H1 (cell line): Measurements from ENCODE around the gene SARS2. TPM values are rescaled to one million over a fixed set of nuclear protein-coding genes. Genes with fewer than 3 reads are reported as not detected.

ENCODE experiments used
- CTCF ChIA-PET: fragments of 300-600 bp; sonication (Branson Sonifier 250); formaldehyde crosslinking; loops from one replicate; lab custom pipeline; 2021; ENCODE audit not compliant: partially characterized antibody; lab: Charles Lee
- POLR2A ChIA-PET: fragments of 300-600 bp; sonication (Branson Sonifier 250); formaldehyde crosslinking; loops from one replicate; lab custom pipeline; 2021; ENCODE audit warnings: inconsistent platforms; ENCODE audit not compliant: partially characterized antibody; lab: Charles Lee
- DNase-seq, 2 experiments: peaks; one replicate each; pipeline versions ENCODE4 v3.0.0 to v3.0.0-alpha.2; 2010 to 2022; ENCODE audit warnings: low spot score in 2 of 2, low read depth in 1 of 2, mixed read lengths in 1 of 2
- FAIRE-seq: peaks from 2 replicates; lab custom pipeline; 2011; peaks lifted over from hg19 to GRCh38; lab: Jason Lieb, UNC
- H2AFZ ChIP-seq: 2 replicates; pipeline ENCODE4 v1.8.1; 2012; ENCODE audit warnings: low read length, inconsistent platforms
- H2AK5ac ChIP-seq: 2 replicates; pipeline ENCODE4 v1.6.1; 2013; ENCODE audit warnings: low read depth, low read length
- H2BK120ac ChIP-seq: replicated peaks from 2 replicates; pipeline ENCODE3; 2013; ENCODE audit warnings: low read depth, low read length, inconsistent platforms
- H2BK12ac ChIP-seq: 2 replicates; pipeline ENCODE4 v1.6.1; 2013; ENCODE audit warnings: low read depth, low read length
- H2BK15ac ChIP-seq: 2 replicates; pipeline ENCODE4 v1.6.1; 2013; ENCODE audit warnings: low read length
- H2BK20ac ChIP-seq: 2 replicates; pipeline ENCODE4 v1.6.1; 2013; ENCODE audit warnings: low read length
- H2BK5ac ChIP-seq: 2 replicates; pipeline ENCODE4 v1.6.1; 2013; ENCODE audit warnings: low read depth, low read length
- H3K14ac ChIP-seq: 2 replicates; pipeline ENCODE4 v1.6.1; 2013; ENCODE audit warnings: inconsistent platforms; ENCODE audit not compliant: insufficient read length
- H3K18ac ChIP-seq: 2 replicates; pipeline ENCODE4 v1.6.1; 2013; ENCODE audit warnings: low read length; ENCODE audit errors: extremely low read depth
- H3K23ac ChIP-seq: 2 replicates; pipeline ENCODE4 v1.6.1; 2013; ENCODE audit warnings: inconsistent platforms; ENCODE audit not compliant: insufficient read length
- H3K23me2 ChIP-seq: 2 replicates; pipeline ENCODE4 v1.6.1; 2013; ENCODE audit warnings: low read depth, low read length
- H3K27ac ChIP-seq: 2 replicates; pipeline ENCODE4 v1.6.1; 2011; ENCODE audit warnings: low read depth, low read length, inconsistent platforms
- H3K27me3 ChIP-seq, 4 experiments: replicated peaks in 1 of 4; 1 replicate in 1 of 4; 2 replicates in 3 of 4; pipeline versions ENCODE4 v1.6.1 to v1.8.1; 2011 to 2013; ENCODE audit warnings: low read length in 3 of 4, mild to moderate bottlenecking in 3 of 4, inconsistent platforms in 2 of 4, mixed read lengths in 2 of 4, moderate library complexity in 1 of 4; ENCODE audit not compliant: control insufficient read depth in 3 of 4, insufficient read depth in 3 of 4; ENCODE audit errors: extremely low read depth in 1 of 4
- H3K36me3 ChIP-seq, 4 experiments: 2 replicates each; pipeline versions ENCODE4 v1.6.1 to v1.8.1; 2011 to 2013; ENCODE audit warnings: mild to moderate bottlenecking in 4 of 4, low read length in 3 of 4, moderate library complexity in 2 of 4, control low read depth in 1 of 4, inconsistent platforms in 1 of 4; ENCODE audit not compliant: insufficient read depth in 4 of 4, control insufficient read depth in 2 of 4
- H3K4ac ChIP-seq: replicated peaks from 2 replicates; pipeline ENCODE3; 2013; ENCODE audit warnings: low read length, low read depth, mixed read lengths, inconsistent platforms; ENCODE audit not compliant: insufficient read length
- H3K4me1 ChIP-seq, 4 experiments: replicated peaks in 1 of 4; 1 replicate in 1 of 4; 2 replicates in 3 of 4; pipeline versions ENCODE4 v1.6.1 to v1.8.1; 2011 to 2013; ENCODE audit warnings: low read length in 3 of 4, inconsistent platforms in 2 of 4, mixed read lengths in 1 of 4; ENCODE audit not compliant: insufficient read depth in 4 of 4, control insufficient read depth in 3 of 4
- H3K4me2 ChIP-seq, 2 experiments: 2 replicates each; pipeline versions ENCODE4 v1.6.1 to v1.8.1; 2011 to 2013; ENCODE audit warnings: low read depth in 2 of 2, low read length in 2 of 2, control low read depth in 1 of 2, inconsistent platforms in 1 of 2, mild to moderate bottlenecking in 1 of 2; ENCODE audit not compliant: insufficient read depth in 1 of 2
- H3K4me3 ChIP-seq, 4 experiments: fragments of 200-600, 300-600 bp in 1 of 4; sonication (generic), shearing (Covaris generic), sonication (Bioruptor Twin) in 1 of 4; 2 replicates each; pipeline versions ENCODE4 v1.5.1 to v1.8.1; 2011 to 2016; ENCODE audit warnings: low read length in 4 of 4, low read depth in 3 of 4, control low read depth in 2 of 4, inconsistent platforms in 2 of 4, mild to moderate bottlenecking in 2 of 4, mixed read lengths in 1 of 4, moderate library complexity in 1 of 4; ENCODE audit not compliant: insufficient read depth in 2 of 4; ENCODE audit errors: extremely low read depth in 1 of 4
- H3K56ac ChIP-seq: replicated peaks from 2 replicates; pipeline ENCODE3; 2013; ENCODE audit warnings: low read depth, mild to moderate bottlenecking, mixed read lengths, low read length, inconsistent platforms; ENCODE audit not compliant: insufficient read length
- H3K79me1 ChIP-seq: 2 replicates; pipeline ENCODE4 v1.6.1; 2013; ENCODE audit warnings: low read depth, low read length, control low read depth
- H3K79me2 ChIP-seq, 2 experiments: 2 replicates each; pipeline versions ENCODE4 v1.6.1 to v1.8.1; 2012 to 2013; ENCODE audit warnings: low read length in 2 of 2, mild to moderate bottlenecking in 2 of 2, inconsistent platforms in 1 of 2; ENCODE audit not compliant: insufficient read depth in 2 of 2, control insufficient read depth in 1 of 2
- H3K9ac ChIP-seq, 4 experiments: replicated peaks in 1 of 4; 1 replicate in 1 of 4; 2 replicates in 3 of 4; pipeline versions ENCODE4 v1.6.1 to v1.8.1; 2011 to 2013; ENCODE audit warnings: low read depth in 3 of 4, low read length in 3 of 4, control low read depth in 2 of 4, mild to moderate bottlenecking in 2 of 4, moderate library complexity in 2 of 4, inconsistent platforms in 1 of 4; ENCODE audit errors: extremely low read depth in 1 of 4
- H3K9me3 ChIP-seq, 2 experiments: 2 replicates each; pipeline versions ENCODE4 v1.6.1 to v1.8.1; 2012 to 2013; ENCODE audit warnings: mild to moderate bottlenecking in 2 of 2, moderate library complexity in 2 of 2, control low read depth in 1 of 2, inconsistent platforms in 1 of 2, low read depth in 1 of 2, low read length in 1 of 2, mixed read lengths in 1 of 2; ENCODE audit not compliant: insufficient read depth in 2 of 2
- H4K20me1 ChIP-seq, 2 experiments: replicated peaks in 1 of 2; 2 replicates each; pipeline versions ENCODE3 to v1.8.1; 2011 to 2013; ENCODE audit warnings: inconsistent platforms in 2 of 2, low read length in 2 of 2, mild to moderate bottlenecking in 1 of 2; ENCODE audit not compliant: insufficient read depth in 2 of 2, control insufficient read depth in 1 of 2
- H4K5ac ChIP-seq: 2 replicates; pipeline ENCODE4 v1.6.1; 2013; ENCODE audit warnings: low read length, low read depth, mixed read lengths, inconsistent platforms; ENCODE audit not compliant: insufficient read length
- H4K8ac ChIP-seq: 2 replicates; pipeline ENCODE4 v1.8.0; 2013; ENCODE audit warnings: mild to moderate bottlenecking, moderate library complexity, low read length, inconsistent platforms; ENCODE audit not compliant: insufficient read depth; ENCODE audit errors: extremely low read depth
- H4K91ac ChIP-seq: replicated peaks from 2 replicates; pipeline ENCODE3; 2013; ENCODE audit warnings: low read length, mixed read lengths, inconsistent platforms; ENCODE audit not compliant: insufficient read length
- BACH1 ChIP-seq: IDR thresholded peaks from 2 replicates; pipeline ENCODE4 v1.6.1; 2012; ENCODE audit warnings: low read length, improper control_type of control experiment
- BCL11A ChIP-seq, 2 experiments: IDR thresholded peaks; one replicate each; pipeline ENCODE4 v1.6.1; 2011; ENCODE audit warnings: low read depth in 2 of 2, low read length in 2 of 2, mild to moderate bottlenecking in 2 of 2
- CBX8 ChIP-seq: fragments of 300-800, 300-1000 bp; sonication (generic); IDR thresholded peaks from 2 replicates; pipeline ENCODE4 v1.7.1; 2016; ENCODE audit warnings: low read depth, low read length, borderline replicate concordance
- CEBPB ChIP-seq: IDR thresholded peaks from 2 replicates; pipeline ENCODE4 v1.6.1; 2012; ENCODE audit warnings: low read depth, low read length
- GTF2F1 ChIP-seq: IDR thresholded peaks from 2 replicates; pipeline ENCODE4 v1.6.1; 2012; ENCODE audit warnings: low read depth, low read length, improper control_type of control experiment, borderline replicate concordance
- KDM1A ChIP-seq: fragments of 200-600, 300-600 bp; sonication (generic); IDR thresholded peaks from 2 replicates; pipeline ENCODE4 v1.7.1; 2016; ENCODE audit warnings: mild to moderate bottlenecking, low read length, borderline replicate concordance
- KDM4A ChIP-seq: IDR thresholded peaks from one replicate; pipeline ENCODE4 v1.7.1; 2012; ENCODE audit warnings: low read depth, mild to moderate bottlenecking, moderate library complexity, low read length, inconsistent platforms; ENCODE audit not compliant: severe bottlenecking
- NRF1 ChIP-seq: IDR thresholded peaks from 2 replicates; pipeline ENCODE4 v1.6.1; 2011; ENCODE audit warnings: mild to moderate bottlenecking, low read depth, low read length, improper control_type of control experiment
- POLR2AphosphoS5 ChIP-seq: IDR thresholded peaks from 2 replicates; pipeline ENCODE4 v1.6.1; 2011; ENCODE audit warnings: low read depth, low read length
- RNF2 ChIP-seq: fragments of 200-900, 300-1000 bp; sonication (generic); IDR thresholded peaks from 2 replicates; pipeline ENCODE4 v1.7.1; 2016; ENCODE audit warnings: borderline replicate concordance, low read depth, mild to moderate bottlenecking, antibody characterized with exemption, low read length; ENCODE audit not compliant: poor library complexity, severe bottlenecking; ENCODE audit errors: missing control alignments
- SAP30 ChIP-seq: fragments of 300-600 bp; sonication (generic); IDR thresholded peaks from 2 replicates; pipeline ENCODE4 v1.7.1; 2012; ENCODE audit warnings: low read length, moderate library complexity, mild to moderate bottlenecking, inconsistent platforms; ENCODE audit not compliant: insufficient read depth, insufficient replicate concordance
- TEAD4 ChIP-seq: IDR thresholded peaks from 2 replicates; pipeline ENCODE4 v1.6.1; 2012; ENCODE audit warnings: low read depth, low read length, inconsistent platforms, mixed read lengths
- ZNF274 ChIP-seq: IDR thresholded peaks from 2 replicates; pipeline ENCODE4 v1.7.0; 2012; ENCODE audit warnings: low read length, borderline replicate concordance; ENCODE audit errors: extremely low read depth
- WGBS, 2 experiments: shearing (Covaris generic) in 1 of 2; methylation state at CpG; one replicate each; pipeline versions ENCODE4 v1.1.6 to v1.1.7; 2013 to 2015; ENCODE audit warnings: low lambda C conversion rate in 2 of 2, mixed read lengths in 2 of 2, inconsistent platforms in 1 of 2, low coverage in 1 of 2, missing lambda C conversion rate in 1 of 2; ENCODE audit not compliant: insufficient replicate concordance in 2 of 2, insufficient coverage in 1 of 2, insufficient read length in 1 of 2; ENCODE audit errors: extremely low coverage in 1 of 2, missing lambda C conversion rate in 1 of 2; 5-methylcytosine and 5-hydroxymethylcytosine counted together
- polyA plus RNA-seq, 7 experiments: library from polyadenylated mRNA; depleted of rRNA in 3 of 7; stranded (reverse) in 5 of 7; unstranded in 2 of 7; fragments of >200 nt in 5 of 7; fragments of 200-250 nt in 2 of 7; gene quantifications; 1 replicate in 5 of 7; 2 replicates in 1 of 7; 4 replicates in 1 of 7; pipeline versions ENCODE4 v1.2.1 to v1.2.3, GENCODE V29; 2011 to 2013; ENCODE audit warnings: missing spikeins in 2 of 7, mixed read lengths in 2 of 7
- total RNA-seq: library from RNA; stranded (reverse); fragmentation: NEBNext Ultra II Directional; extraction: Animal tissue kit (Norgen Biotek cat#: 25700); gene quantifications from 2 replicates; pipeline ENCODE4 v1.2.1, GENCODE V29; 2021

The SARS2 gene
- total and polyA plus RNA-seq, 2 of the 8 experiments (the other 6 are each of a cell fraction or from before 2014, with no cell fraction given): 68.0 to 102 TPM

- no peak overlapping the region for H4K91ac ChIP-seq
- FAIRE-seq (no peak), DNase-seq (no peak)
- peaks cover 0 to 2% (median under 1%) of the 10 kb centered on the region in 4 experiments; a peak in 3 of 7 replicates for H3K4me1 ChIP-seq
- no peak overlapping the region for H3K9ac ChIP-seq
- no peak overlapping the region for H3K27ac ChIP-seq
- 92% methylated on average over 4 of the region's 4 CpGs; no CpG with 5 or more reads in 1 of the 2 experiments for WGBS, 2 experiments
- H2BK120ac ChIP-seq: no peak overlapping the region
- no peak overlapping the region for H2AK5ac ChIP-seq
- peaks cover 0 to 45% of the 10 kb centered on the region in 2 experiments; a peak in 2 of 4 replicates for H3K79me2 ChIP-seq
- no peak overlapping the region for H2AFZ ChIP-seq
- H3K36me3 ChIP-seq: peaks cover 9 to 32% (median 25%) of the 10 kb centered on the region in 4 experiments
- no peak overlapping the region for H3K14ac ChIP-seq
- no peak overlapping the region for H3K56ac ChIP-seq
- H4K5ac ChIP-seq: no peak overlapping the region
- H2BK15ac ChIP-seq: no peak overlapping the region
- no peak overlapping the region for H3K18ac ChIP-seq
- peaks cover 21% of the 10 kb centered on the region for H3K79me1 ChIP-seq
- H3K23me2 ChIP-seq: peaks cover 4% of the 10 kb centered on the region; the same call in 1 of the 2 replicates
- CTCF ChIA-PET: interaction anchor here (1.0 to 9.8 kb wide), 8 partner anchors 10 to 76 kb away, joined by 3 to 120 read pairs (median 6); no protein-coding TSS in a partner anchor
- no peak overlapping the region for H3K4ac ChIP-seq
- no peak overlapping the region for H2BK5ac ChIP-seq
- H2BK12ac ChIP-seq: no peak overlapping the region
- no peak overlapping the region for H4K8ac ChIP-seq
- no peak overlapping the region for H3K4me3 ChIP-seq
- peaks cover 0 to 4% of the 10 kb centered on the region in 2 experiments for H4K20me1 ChIP-seq
- no peak overlapping the region for H2BK20ac ChIP-seq
- no peaks in the 10 kb centered on the region for H3K9me3 ChIP-seq
- POLR2A ChIA-PET: interaction anchor here (0.6 to 3.0 kb wide), 5 partner anchors 13 to 359 kb away, joined by 3 to 36 read pairs (median 3); no protein-coding TSS in a partner anchor
- no peak overlapping the region for H3K23ac ChIP-seq
- no peak overlapping the region; a peak in 1 of 4 replicates for H3K4me2 ChIP-seq
- no peaks in the 10 kb centered on the region for H3K27me3 ChIP-seq
- no peak for TF ChIP-seq POLR2AphosphoS5
- no peak for TF ChIP-seq CEBPB
- TF ChIP-seq KDM4A: no peak
- no peak for TF ChIP-seq RNF2
- TF ChIP-seq NRF1: no peak
- no peak for TF ChIP-seq GTF2F1
- TF ChIP-seq BCL11A (IDR thresholded peaks at IDR 0.05; ENCODE audit: low read depth in 2 of 2, low read length in 2 of 2): no peak
- TF ChIP-seq ZNF274: no peak
- no peak for TF ChIP-seq SAP30
- no peak for TF ChIP-seq TEAD4
- TF ChIP-seq BACH1: no peak
- no peak for TF ChIP-seq KDM1A
- no peak for TF ChIP-seq CBX8
Measured at GRCh38 chr19:38928391-38929001, 2.1 kb downstream of the SARS2 start.
